ENCODE results near the gene NAIF1. TPM values are rescaled to one million over a fixed set of nuclear protein-coding genes. Genes with fewer than 3 reads are reported as not detected.
A peak's percentile ranks its signal among the peaks of the same experiment; 100 is the strongest.

Gene NAIF1
- total and polyA plus RNA-seq, 7 donors: 5.5 to 11.0 (median 8.4) TPM

GRCh38 chr9:128099932-128100491 lies 32.9 kb upstream of the NAIF1 start:
- TF ChIP-seq POLR2AphosphoS5 (IDR thresholded peaks at IDR 0.05): peak in 1 of 4 donors; percentile 14
- TF ChIP-seq CTCF (IDR thresholded peaks at IDR 0.05): no peak
- TF ChIP-seq EP300 (IDR thresholded peaks at IDR 0.05): no peak
- no peak for TF ChIP-seq POLR2A (IDR thresholded peaks at IDR 0.05)
- Histone ChIP-seq H3K4me1 (peaks cover 0 to 56% (median 45%) of the 10 kb centered on the region in 4 donors), H3K36me3 (peaks cover 15 to 41% (median 28%) of the 10 kb centered on the region in 4 donors), H3K9me3 (no peaks in the 10 kb centered on the region), H3K27ac (peak overlapping the region; percentile 91 to 98 (median 92)), H3K27me3 (no peaks in the 10 kb centered on the region), H3K4me3 (peak overlapping the region in 2 of 4 donors; percentile 49 to 55)
- 48 to 70% methylated on average over 16 of the region's 16 CpGs for WGBS, 2 donors
- intact Hi-C loops (cut with DNase I): loop anchor here (2.0 kb wide), 2 partner anchors 17 to 131 kb away; no protein-coding TSS in a partner anchor
- DNase-seq: no peak

- DNase-seq: no peak
- 25 to 65% methylated on average over 16 of the region's 16 CpGs for WGBS, 2 donors
- Histone ChIP-seq H3K36me3 (peaks cover 15 to 35% (median 28%) of the 10 kb centered on the region in 4 donors), H3K27me3 (no peaks in the 10 kb centered on the region), H3K27ac (peak overlapping the region; percentile 91 to 98 (median 92)), H3K9me3 (no peaks in the 10 kb centered on the region), H3K4me1 (peaks cover 0 to 62% (median 51%) of the 10 kb centered on the region in 4 donors), H3K4me3 (peak overlapping the region; percentile 28 to 55 (median 47))
- intact Hi-C loops (cut with DNase I): loop anchor here (2.0 kb wide), 2 partner anchors 17 to 131 kb away; no protein-coding TSS in a partner anchor
- TF ChIP-seq POLR2AphosphoS5 (IDR thresholded peaks at IDR 0.05) (no peak), EP300 (IDR thresholded peaks at IDR 0.05) (no peak), POLR2A (IDR thresholded peaks at IDR 0.05) (no peak), CTCF (IDR thresholded peaks at IDR 0.05) (no peak)
Measured at GRCh38 chr9:128099231-128099931, 32.3 kb upstream of the NAIF1 start.

- peaks cover 0 to 66% (median 58%) of the 10 kb centered on the region in 4 donors for H3K4me1 ChIP-seq
- no peaks in the 10 kb centered on the region for H3K9me3 ChIP-seq
- H3K27ac ChIP-seq: peak overlapping the region; percentile 91 to 98 (median 92)
- intact Hi-C loops (cut with DNase I): loop anchor here (2.0 kb wide), 2 partner anchors 18 to 130 kb away; no protein-coding TSS in a partner anchor
- 7 to 41% methylated on average over 32 of the region's 32 CpGs for WGBS, 2 donors
- H3K27me3 ChIP-seq: no peaks in the 10 kb centered on the region
- H3K4me3 ChIP-seq: peak overlapping the region; percentile 28 to 55 (median 47)
- TF ChIP-seq EP300 (IDR thresholded peaks at IDR 0.05) (peak in 3 of 4 donors; percentile 83 to 91 (median 89)), CTCF (IDR thresholded peaks at IDR 0.05) (no peak), POLR2A (IDR thresholded peaks at IDR 0.05) (peak; percentile 94 to 96), POLR2AphosphoS5 (IDR thresholded peaks at IDR 0.05) (peak; percentile 94 to 97 (median 96))
- peak; percentile 99 for DNase-seq
- peaks cover 12 to 26% (median 22%) of the 10 kb centered on the region in 4 donors for H3K36me3 ChIP-seq
Measured at GRCh38 chr9:128098297-128099230, 31.4 kb upstream of the NAIF1 start.

GRCh38 chr9:128097543-128098296 lies 30.6 kb upstream of the NAIF1 start:
- no peaks in the 10 kb centered on the region for H3K27me3 ChIP-seq
- intact Hi-C loops (cut with DNase I): loop anchor here (2.0 kb wide), 2 partner anchors 19 to 129 kb away; no protein-coding TSS in a partner anchor
- TF ChIP-seq CTCF (IDR thresholded peaks at IDR 0.05) (no peak), POLR2A (IDR thresholded peaks at IDR 0.05) (no peak), POLR2AphosphoS5 (IDR thresholded peaks at IDR 0.05) (no peak), EP300 (IDR thresholded peaks at IDR 0.05) (no peak)
- no peak for DNase-seq
- H3K4me3 ChIP-seq: peak overlapping the region in 2 of 4 donors; percentile 49 to 55
- H3K36me3 ChIP-seq: peaks cover 6 to 18% (median 15%) of the 10 kb centered on the region in 4 donors
- no peaks in the 10 kb centered on the region for H3K9me3 ChIP-seq
- WGBS, 2 donors: 56 to 67% methylated on average over 13 of the region's 13 CpGs
- H3K27ac ChIP-seq: peak overlapping the region; percentile 91 to 98 (median 92)
- peaks cover 0 to 74% (median 67%) of the 10 kb centered on the region in 4 donors for H3K4me1 ChIP-seq

Data from sigmoid colon (tissue), 7 donors.